H1 (cell line): Measurements from ENCODE around the gene PAQR8. TPM values are rescaled to one million over a fixed set of nuclear protein-coding genes. Genes with fewer than 3 reads are reported as not detected.

ENCODE experiments used
- ATF2 ChIP-seq: IDR thresholded peaks from 2 replicates; pipeline ENCODE4 v1.6.1; 2012; ENCODE audit warnings: low read length, inconsistent platforms
- EZH2 ChIP-seq: fragments of 200-600 bp; sonication (generic); IDR thresholded peaks from 2 replicates; pipeline ENCODE4 v1.7.1; 2012; ENCODE audit warnings: low read depth, mild to moderate bottlenecking, moderate library complexity, low read length, inconsistent platforms; ENCODE audit not compliant: severe bottlenecking
- GTF2F1 ChIP-seq: IDR thresholded peaks from 2 replicates; pipeline ENCODE4 v1.6.1; 2012; ENCODE audit warnings: low read depth, low read length, improper control_type of control experiment, borderline replicate concordance
- HDAC2 ChIP-seq, 2 experiments: fragments of 300-600 bp in 1 of 2; sonication (generic) in 1 of 2; IDR thresholded peaks; 2 replicates each; pipeline ENCODE4 v1.6.1; 2011 to 2012; ENCODE audit warnings: low read depth in 2 of 2, low read length in 2 of 2, mild to moderate bottlenecking in 2 of 2, moderate library complexity in 2 of 2, borderline replicate concordance in 1 of 2, inconsistent platforms in 1 of 2
- MAX ChIP-seq: IDR thresholded peaks from 2 replicates; pipeline ENCODE4 v1.6.1; 2012; ENCODE audit warnings: inconsistent platforms
- RFX5 ChIP-seq: IDR thresholded peaks from 2 replicates; pipeline ENCODE4 v1.6.1; 2011; ENCODE audit warnings: low read depth, low read length, improper control_type of control experiment, borderline replicate concordance
- polyA plus RNA-seq, 7 experiments: library from polyadenylated mRNA; depleted of rRNA in 3 of 7; stranded (reverse) in 5 of 7; unstranded in 2 of 7; fragments of >200 nt in 5 of 7; fragments of 200-250 nt in 2 of 7; gene quantifications; 1 replicate in 5 of 7; 2 replicates in 1 of 7; 4 replicates in 1 of 7; pipeline versions ENCODE4 v1.2.1 to v1.2.3, GENCODE V29; 2011 to 2013; ENCODE audit warnings: missing spikeins in 2 of 7, mixed read lengths in 2 of 7
- total RNA-seq: library from RNA; stranded (reverse); fragmentation: NEBNext Ultra II Directional; extraction: Animal tissue kit (Norgen Biotek cat#: 25700); gene quantifications from 2 replicates; pipeline ENCODE4 v1.2.1, GENCODE V29; 2021

The PAQR8 gene
- total and polyA plus RNA-seq, 2 of the 8 experiments (the other 6 are each of a cell fraction or from before 2014, with no cell fraction given): 7.6 to 9.6 TPM

- TF ChIP-seq EZH2: no peak
- TF ChIP-seq ATF2: no peak
- TF ChIP-seq GTF2F1: no peak
- no peak for TF ChIP-seq MAX
- TF ChIP-seq HDAC2 (IDR thresholded peaks at IDR 0.05; ENCODE audit: borderline replicate concordance in 1 of 2, low read depth in 2 of 2, low read length in 2 of 2): no peak
- TF ChIP-seq RFX5: no peak
- TF ChIP-seq, all 59 proteins: peak for 0
Measured at GRCh38 chr6:52363228-52363867, 1.4 kb downstream of the PAQR8 start (continued).
